Tibial nerve (tissue), 4 donors: Measurements from ENCODE around the gene B3GAT3.

ENCODE experiments used
- EP300 ChIP-seq, 2 donors: sonication (generic); formaldehyde crosslinking; IDR thresholded peaks; one replicate each; pipeline ENCODE4 v1.6.1; 2017; ENCODE audit warnings: antibody characterized with exemption in 2 of 2, mild to moderate bottlenecking in 1 of 2
- POLR2A ChIP-seq, 2 donors: fragments of 450-650 bp; IDR thresholded peaks; one replicate each; pipeline ENCODE4 v1.6.1; 2017; ENCODE audit warnings: antibody characterized with exemption in 2 of 2, mild to moderate bottlenecking in 2 of 2, moderate library complexity in 2 of 2
- TF ChIP-seq, protein P1 (sequence below), 5 experiments: fragments of 200-600 bp in 3 of 5; fragments of 450-650 bp in 2 of 5; sonication (generic) in 3 of 5; IDR thresholded peaks; one replicate each; pipeline ENCODE4 v1.5.1; 2016 to 2019; ENCODE audit warnings: antibody characterized with exemption in 5 of 5, mild to moderate bottlenecking in 3 of 5, moderate library complexity in 2 of 5

DNA sequence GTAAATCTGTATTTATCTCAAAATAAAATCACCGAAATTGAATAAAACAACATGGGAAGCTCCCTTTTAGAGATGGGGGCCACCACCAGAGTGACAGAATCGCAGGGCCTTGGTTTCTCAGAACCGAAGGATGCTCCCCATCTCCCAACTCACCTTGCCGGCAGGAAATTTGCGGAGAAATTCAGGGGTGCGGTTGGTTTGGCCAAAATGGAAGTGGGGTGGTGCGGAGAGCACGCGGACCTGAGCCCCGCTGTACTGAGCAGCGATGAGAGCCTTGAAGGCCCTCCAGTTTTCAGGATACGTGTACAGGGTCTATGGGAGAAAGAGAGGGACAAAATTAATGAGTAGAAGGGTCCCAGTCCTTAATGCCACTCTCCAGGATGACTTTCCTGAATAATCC, 49.4 kb downstream of the B3GAT3 start:
- TF ChIP-seq, protein P1, sequence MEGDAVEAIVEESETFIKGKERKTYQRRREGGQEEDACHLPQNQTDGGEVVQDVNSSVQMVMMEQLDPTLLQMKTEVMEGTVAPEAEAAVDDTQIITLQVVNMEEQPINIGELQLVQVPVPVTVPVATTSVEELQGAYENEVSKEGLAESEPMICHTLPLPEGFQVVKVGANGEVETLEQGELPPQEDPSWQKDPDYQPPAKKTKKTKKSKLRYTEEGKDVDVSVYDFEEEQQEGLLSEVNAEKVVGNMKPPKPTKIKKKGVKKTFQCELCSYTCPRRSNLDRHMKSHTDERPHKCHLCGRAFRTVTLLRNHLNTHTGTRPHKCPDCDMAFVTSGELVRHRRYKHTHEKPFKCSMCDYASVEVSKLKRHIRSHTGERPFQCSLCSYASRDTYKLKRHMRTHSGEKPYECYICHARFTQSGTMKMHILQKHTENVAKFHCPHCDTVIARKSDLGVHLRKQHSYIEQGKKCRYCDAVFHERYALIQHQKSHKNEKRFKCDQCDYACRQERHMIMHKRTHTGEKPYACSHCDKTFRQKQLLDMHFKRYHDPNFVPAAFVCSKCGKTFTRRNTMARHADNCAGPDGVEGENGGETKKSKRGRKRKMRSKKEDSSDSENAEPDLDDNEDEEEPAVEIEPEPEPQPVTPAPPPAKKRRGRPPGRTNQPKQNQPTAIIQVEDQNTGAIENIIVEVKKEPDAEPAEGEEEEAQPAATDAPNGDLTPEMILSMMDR (IDR thresholded peaks at IDR 0.05), result no peak
- no peak for TF ChIP-seq POLR2A (IDR thresholded peaks at IDR 0.05)
- TF ChIP-seq EP300 (IDR thresholded peaks at IDR 0.05), result no peak
